H1 (cell line): ENCODE data around the gene SLC22A23. TPM values are rescaled to one million over a fixed set of nuclear protein-coding genes. Genes with fewer than 3 reads are reported as not detected.

Experiments used
- POLR2A ChIP-seq, 2 experiments: IDR thresholded peaks; 1 replicate in 1 of 2; 2 replicates in 1 of 2; pipeline ENCODE4 v1.6.1; 2011; ENCODE audit warnings: low read depth in 2 of 2, low read length in 2 of 2, mild to moderate bottlenecking in 2 of 2; ENCODE audit errors: control extremely low read depth in 1 of 2
- polyA plus RNA-seq, 7 experiments: library from polyadenylated mRNA; depleted of rRNA in 3 of 7; stranded (reverse) in 5 of 7; unstranded in 2 of 7; fragments of >200 nt in 5 of 7; fragments of 200-250 nt in 2 of 7; gene quantifications; 1 replicate in 5 of 7; 2 replicates in 1 of 7; 4 replicates in 1 of 7; pipeline versions ENCODE4 v1.2.1 to v1.2.3, GENCODE V29; 2011 to 2013; ENCODE audit warnings: missing spikeins in 2 of 7, mixed read lengths in 2 of 7
- total RNA-seq: library from RNA; stranded (reverse); fragmentation: NEBNext Ultra II Directional; extraction: Animal tissue kit (Norgen Biotek cat#: 25700); gene quantifications from 2 replicates; pipeline ENCODE4 v1.2.1, GENCODE V29; 2021
- TF ChIP-seq, protein P1 (sequence below): IDR thresholded peaks from 2 replicates; pipeline ENCODE4 v1.6.1; 2012; ENCODE audit warnings: inconsistent platforms

Gene SLC22A23
- total and polyA plus RNA-seq, 2 of the 8 experiments (the other 6 are each of a cell fraction or from before 2014, with no cell fraction given), result 9.9 to 38.4 TPM

DNA sequence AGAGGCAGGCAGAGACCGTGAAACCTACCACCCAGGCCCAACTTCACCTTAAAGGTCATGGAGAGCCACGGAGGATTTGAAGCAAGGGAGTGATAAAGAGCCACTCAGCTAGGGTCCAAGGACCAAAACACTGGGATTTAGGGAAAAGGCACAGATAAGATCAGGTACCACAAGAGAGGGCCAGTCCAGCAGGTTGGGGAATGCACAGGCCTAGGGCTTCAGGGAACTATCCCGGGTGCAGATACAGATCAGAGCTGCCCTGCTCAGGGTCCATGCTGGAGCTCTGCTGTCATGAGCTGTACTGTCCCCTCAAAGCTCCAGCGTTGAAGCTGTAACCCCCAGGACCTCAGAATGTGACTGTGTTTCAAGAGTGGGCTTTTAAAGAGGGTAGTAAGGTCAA lies 16.9 kb downstream of the SLC22A23 start (continued):
- TF ChIP-seq, protein P1, sequence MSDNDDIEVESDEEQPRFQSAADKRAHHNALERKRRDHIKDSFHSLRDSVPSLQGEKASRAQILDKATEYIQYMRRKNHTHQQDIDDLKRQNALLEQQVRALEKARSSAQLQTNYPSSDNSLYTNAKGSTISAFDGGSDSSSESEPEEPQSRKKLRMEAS, result no peak
- no peak for TF ChIP-seq POLR2A (IDR thresholded peaks at IDR 0.05; ENCODE audit: control extremely low read depth in 1 of 2, low read depth in 2 of 2, low read length in 2 of 2)
